ENCODE measurements around the gene VPREB3. TPM values are rescaled to one million over a fixed set of nuclear protein-coding genes. Genes with fewer than 3 reads are reported as not detected.

The VPREB3 gene
- total and polyA plus RNA-seq, 7 donors = 0.61 to 3.2 (median 0.85) TPM

DNA sequence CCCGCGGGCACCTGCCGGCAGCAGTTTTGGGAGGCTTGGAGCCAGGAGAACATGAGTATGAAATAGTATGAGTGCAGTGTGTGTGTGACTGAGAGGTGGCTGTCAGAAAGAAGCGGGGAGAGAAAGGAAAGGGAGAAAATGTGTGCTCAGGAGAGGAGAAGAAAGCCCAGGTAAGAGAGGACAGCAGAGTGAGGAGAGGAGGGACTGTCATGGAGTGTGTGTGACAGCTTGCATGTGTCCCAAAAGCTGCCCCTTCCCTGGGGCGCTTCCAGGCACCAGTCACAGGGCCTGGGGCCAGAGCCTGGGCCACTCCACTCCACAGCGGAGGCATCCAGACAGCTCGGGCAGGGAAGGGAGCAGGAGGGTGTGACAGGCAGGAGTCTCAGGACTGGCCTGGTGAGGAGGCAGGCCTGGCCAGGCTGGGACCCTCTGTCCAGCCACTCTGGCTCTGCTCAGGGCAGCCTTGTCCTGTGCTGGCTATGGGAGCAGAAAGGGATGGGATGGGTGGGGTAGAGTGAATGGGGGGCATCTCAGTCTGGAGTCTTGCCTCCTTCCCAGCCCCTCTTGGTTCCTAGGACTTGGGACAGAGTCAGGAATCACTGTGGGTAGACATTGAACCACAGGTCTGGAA is 19.4 kb upstream of the VPREB3 start:
- Histone ChIP-seq H3K4me3 (peak overlapping the region; percentile 68), H3K27me3 (ENCODE audit: insufficient read depth in 3 of 3, low read length in 2 of 3) (no peaks in the 10 kb centered on the region), H3K36me3 (ENCODE audit: insufficient read depth in 1 of 2, low read depth in 1 of 2) (no peaks in the 10 kb centered on the region), H3K4me1 (peaks cover 14% of the 10 kb centered on the region), H3K9me3 (no peaks in the 10 kb centered on the region), H3K27ac (no peak overlapping the region)
- intact Hi-C loops (cut with DNase I) = no loop called here
- DNase-seq = no peak
- TF ChIP-seq, protein P1, sequence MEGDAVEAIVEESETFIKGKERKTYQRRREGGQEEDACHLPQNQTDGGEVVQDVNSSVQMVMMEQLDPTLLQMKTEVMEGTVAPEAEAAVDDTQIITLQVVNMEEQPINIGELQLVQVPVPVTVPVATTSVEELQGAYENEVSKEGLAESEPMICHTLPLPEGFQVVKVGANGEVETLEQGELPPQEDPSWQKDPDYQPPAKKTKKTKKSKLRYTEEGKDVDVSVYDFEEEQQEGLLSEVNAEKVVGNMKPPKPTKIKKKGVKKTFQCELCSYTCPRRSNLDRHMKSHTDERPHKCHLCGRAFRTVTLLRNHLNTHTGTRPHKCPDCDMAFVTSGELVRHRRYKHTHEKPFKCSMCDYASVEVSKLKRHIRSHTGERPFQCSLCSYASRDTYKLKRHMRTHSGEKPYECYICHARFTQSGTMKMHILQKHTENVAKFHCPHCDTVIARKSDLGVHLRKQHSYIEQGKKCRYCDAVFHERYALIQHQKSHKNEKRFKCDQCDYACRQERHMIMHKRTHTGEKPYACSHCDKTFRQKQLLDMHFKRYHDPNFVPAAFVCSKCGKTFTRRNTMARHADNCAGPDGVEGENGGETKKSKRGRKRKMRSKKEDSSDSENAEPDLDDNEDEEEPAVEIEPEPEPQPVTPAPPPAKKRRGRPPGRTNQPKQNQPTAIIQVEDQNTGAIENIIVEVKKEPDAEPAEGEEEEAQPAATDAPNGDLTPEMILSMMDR (IDR thresholded peaks at IDR 0.05) = no peak
- WGBS, 3 donors = 56 to 68% (median 66%) methylated on average over 5 to 7 of the region's 7 CpGs
- ATAC-seq = no peak

GRCh38 chr22:23772649-23773473 is 18.6 kb upstream of the VPREB3 start, which contains the start of gene MMP11:
TSS of gene MMP11 (plus strand) at chr22:23772849. CDS start at chr22:23772871, 22 bp downstream.
- TF ChIP-seq, protein P1 (IDR thresholded peaks at IDR 0.05) = no peak
- Histone ChIP-seq H3K9me3 (no peaks in the 10 kb centered on the region), H3K36me3 (ENCODE audit: insufficient read depth in 1 of 2, low read depth in 1 of 2) (no peaks in the 10 kb centered on the region), H3K4me3 (peak within 1 kb of the TSS; percentile 68), H3K27me3 (ENCODE audit: insufficient read depth in 3 of 3, low read length in 2 of 3) (no peaks in the 10 kb centered on the region), H3K27ac (no peak within 1 kb of the TSS), H3K4me1 (peaks cover 15% of the 10 kb centered on the region)
- ATAC-seq (peak in 1 of 4 donors; percentile 9), DNase-seq (peak; percentile 71 to 77)
- 5 to 9% (median 9%) methylated on average over 39 to 79 of the region's 79 CpGs for WGBS, 3 donors
- intact Hi-C loops (cut with DNase I) = no loop called here

DNA sequence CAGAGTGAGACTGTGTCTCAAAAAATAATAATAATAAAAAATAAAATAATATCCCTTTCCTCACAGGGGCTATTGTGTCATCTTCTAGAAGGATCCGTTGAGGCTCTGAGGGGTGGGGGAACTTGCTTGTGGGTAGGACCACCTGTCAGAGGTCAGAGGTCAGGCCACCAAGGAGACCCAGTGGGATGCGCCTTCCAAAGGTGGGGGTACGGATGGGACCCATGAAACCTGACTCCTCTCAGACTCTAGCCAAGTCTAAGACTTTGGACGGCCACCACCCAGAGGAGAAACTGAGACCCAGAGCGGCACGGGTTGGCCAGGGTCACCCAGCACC is 18.1 kb upstream of the VPREB3 start:
- ATAC-seq (no peak), DNase-seq (no peak)
- intact Hi-C loops (cut with DNase I) = no loop called here
- TF ChIP-seq, protein P1 (IDR thresholded peaks at IDR 0.05) = no peak
- Histone ChIP-seq H3K9me3 (no peaks in the 10 kb centered on the region), H3K36me3 (ENCODE audit: insufficient read depth in 1 of 2, low read depth in 1 of 2) (no peaks in the 10 kb centered on the region), H3K4me3 (peak overlapping the region; percentile 68), H3K27me3 (ENCODE audit: insufficient read depth in 3 of 3, low read length in 2 of 3) (no peaks in the 10 kb centered on the region), H3K27ac (no peak overlapping the region), H3K4me1 (peaks cover 15% of the 10 kb centered on the region)
- 9 to 22% (median 15%) methylated on average over 6 of the region's 6 CpGs for WGBS, 3 donors

DNA sequence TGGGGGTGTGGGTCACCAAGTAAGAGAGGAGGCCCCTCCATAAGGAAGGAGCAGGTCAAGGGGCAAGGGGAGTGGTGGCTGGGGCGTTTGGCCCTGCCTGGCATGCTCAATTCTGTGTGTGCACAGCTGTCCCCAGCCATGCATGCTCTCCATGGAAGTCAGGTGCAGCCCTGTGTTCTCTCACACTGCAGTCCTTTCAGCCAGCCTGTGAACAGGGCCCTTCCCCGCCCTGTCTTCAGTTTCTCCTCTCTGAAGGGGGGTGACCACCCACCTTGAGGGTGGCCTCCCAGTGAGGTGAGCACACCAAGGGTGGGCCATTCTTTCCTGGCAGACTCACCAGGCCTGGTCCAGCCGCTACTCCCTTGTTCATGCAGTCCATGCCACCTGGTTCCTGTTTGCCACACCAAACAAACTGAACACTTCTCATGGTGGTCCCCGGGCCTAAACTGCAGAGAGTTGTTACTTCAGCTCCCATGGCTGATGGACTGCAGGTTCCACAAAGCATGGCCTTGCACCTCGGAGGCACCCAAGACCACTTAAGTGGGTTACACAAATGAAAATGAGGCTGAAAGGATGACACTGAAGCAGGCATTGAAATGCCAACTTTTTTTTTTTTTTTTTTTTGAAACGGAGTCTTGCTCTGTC is 15.2 kb upstream of the VPREB3 start:
- H3K27me3 ChIP-seq (ENCODE audit: insufficient read depth in 3 of 3, low read length in 2 of 3) = no peaks in the 10 kb centered on the region
- ATAC-seq (no peak), DNase-seq (no peak)
- peaks cover 0 to 14% of the 10 kb centered on the region in 2 donors for H3K36me3 ChIP-seq (ENCODE audit: insufficient read depth in 1 of 2, low read depth in 1 of 2)
- intact Hi-C loops (cut with DNase I) = loop anchor here (5.0 kb wide), 3 partner anchors 78 to 227 kb away; no protein-coding TSS in a partner anchor
- 75 to 82% (median 81%) methylated on average over 5 to 6 of the region's 6 CpGs for WGBS, 3 donors
- H3K4me3 ChIP-seq = no peak overlapping the region
- H3K4me1 ChIP-seq = peaks cover 33% of the 10 kb centered on the region
- no peaks in the 10 kb centered on the region for H3K9me3 ChIP-seq
- TF ChIP-seq, protein P1 (IDR thresholded peaks at IDR 0.05) = no peak
- peak overlapping the region; percentile 98 for H3K27ac ChIP-seq

All from psoas muscle (tissue), 8 donors.